ENCODE results near the gene SAXO1.

Gene SAXO1

GRCh38 chr9:18979367-18979766, 53.6 kb downstream of the SAXO1 start:
- Histone ChIP-seq H3K4me2 (ENCODE audit: low read length) (no peak overlapping the region), H3K9me3 (ENCODE audit: control insufficient read depth, insufficient read depth, low read length) (no peaks in the 10 kb centered on the region), H3K9me2 (replicated peaks; ENCODE audit: control insufficient read depth, low read length) (no peaks in the 10 kb centered on the region), H3K4me3 (ENCODE audit: low read length) (no peak overlapping the region), H3K36me3 (ENCODE audit: control insufficient read depth, low read length) (no peaks in the 10 kb centered on the region), H4K20me1 (ENCODE audit: control insufficient read depth, insufficient read depth, low read depth, low read length) (no peaks in the 10 kb centered on the region), H3K27ac (ENCODE audit: low read depth, low read length) (no peak overlapping the region), H3F3A (ENCODE audit: control insufficient read depth, insufficient read depth) (no peaks in the 10 kb centered on the region), H3K27me3 (ENCODE audit: control insufficient read depth, low read length) (no peaks in the 10 kb centered on the region), H3K79me2 (ENCODE audit: control insufficient read depth, low read length) (no peaks in the 10 kb centered on the region), H3K4me1 (ENCODE audit: control insufficient read depth, low read length) (no peaks in the 10 kb centered on the region)
- TF ChIP-seq EZH2phosphoT487 (IDR thresholded peaks at IDR 0.05; ENCODE audit: borderline replicate concordance, low read length) (no peak), CTCF (IDR thresholded peaks at IDR 0.05; ENCODE audit: low read depth, low read length, poor library complexity, severe bottlenecking) (no peak)

- Histone ChIP-seq H4K20me1 (ENCODE audit: control insufficient read depth, insufficient read depth, low read depth, low read length) (no peaks in the 10 kb centered on the region), H3K4me3 (ENCODE audit: low read length) (no peak overlapping the region), H3K4me1 (ENCODE audit: control insufficient read depth, low read length) (no peaks in the 10 kb centered on the region), H3K4me2 (ENCODE audit: low read length) (no peak overlapping the region), H3K9me3 (ENCODE audit: control insufficient read depth, insufficient read depth, low read length) (no peaks in the 10 kb centered on the region), H3K9me2 (replicated peaks; ENCODE audit: control insufficient read depth, low read length) (no peaks in the 10 kb centered on the region), H3K79me2 (ENCODE audit: control insufficient read depth, low read length) (no peaks in the 10 kb centered on the region), H3K27ac (ENCODE audit: low read depth, low read length) (no peak overlapping the region), H3K27me3 (ENCODE audit: control insufficient read depth, low read length) (no peaks in the 10 kb centered on the region), H3F3A (ENCODE audit: control insufficient read depth, insufficient read depth) (no peaks in the 10 kb centered on the region), H3K36me3 (ENCODE audit: control insufficient read depth, low read length) (no peaks in the 10 kb centered on the region)
- TF ChIP-seq CTCF (IDR thresholded peaks at IDR 0.05; ENCODE audit: low read depth, low read length, poor library complexity, severe bottlenecking), result no peak
- TF ChIP-seq EZH2phosphoT487 (IDR thresholded peaks at IDR 0.05; ENCODE audit: borderline replicate concordance, low read length), result no peak
These were observed 54.8 kb downstream of the SAXO1 start for GRCh38 chr9:18978188-18978587.

GRCh38 chr9:18976709-18977531, 56.1 kb downstream of the SAXO1 start:
- Histone ChIP-seq H3K4me2 (ENCODE audit: low read length) (no peak overlapping the region), H4K20me1 (ENCODE audit: control insufficient read depth, insufficient read depth, low read depth, low read length) (no peaks in the 10 kb centered on the region), H3K27ac (ENCODE audit: low read depth, low read length) (no peak overlapping the region), H3K9me3 (ENCODE audit: control insufficient read depth, insufficient read depth, low read length) (no peaks in the 10 kb centered on the region), H3K79me2 (ENCODE audit: control insufficient read depth, low read length) (no peaks in the 10 kb centered on the region), H3K4me1 (ENCODE audit: control insufficient read depth, low read length) (no peaks in the 10 kb centered on the region), H3K4me3 (ENCODE audit: low read length) (no peak overlapping the region), H3F3A (ENCODE audit: control insufficient read depth, insufficient read depth) (no peaks in the 10 kb centered on the region), H3K9me2 (replicated peaks; ENCODE audit: control insufficient read depth, low read length) (no peaks in the 10 kb centered on the region), H3K27me3 (ENCODE audit: control insufficient read depth, low read length) (no peaks in the 10 kb centered on the region), H3K36me3 (ENCODE audit: control insufficient read depth, low read length) (no peaks in the 10 kb centered on the region)
- no peak for TF ChIP-seq CTCF (IDR thresholded peaks at IDR 0.05; ENCODE audit: low read depth, low read length, poor library complexity, severe bottlenecking)
- TF ChIP-seq EZH2phosphoT487 (IDR thresholded peaks at IDR 0.05; ENCODE audit: borderline replicate concordance, low read length), result no peak
